SU-DHL-6 (cell line): ENCODE data around the gene PDZD8.
A peak's percentile ranks its signal among the peaks of the same experiment; 100 is the strongest.

Experiments used
- H2AFZ ChIP-seq: fragments of 200-600 bp; sonication (generic); 2 replicates; pipeline ENCODE4 v1.6.1; 2014; ENCODE audit warnings: low read depth, mild to moderate bottlenecking, moderate library complexity, mixed read lengths, antibody characterized with exemption, low read length; ENCODE audit not compliant: severe bottlenecking
- H3F3A ChIP-seq: fragments of 200-600 bp; shearing (Covaris generic); 2 replicates; pipeline ENCODE4 v1.6.0; 2016; ENCODE audit warnings: antibody characterized with exemption, mild to moderate bottlenecking; ENCODE audit not compliant: insufficient read depth
- H3K27ac ChIP-seq: fragments of 200-600 bp; sonication (generic); 2 replicates; pipeline ENCODE4 v1.5.1; 2016; ENCODE audit warnings: low read depth, mild to moderate bottlenecking, low read length, moderate library complexity, mixed read lengths
- H3K27me3 ChIP-seq: fragments of 200-600 bp; sonication (generic), shearing (Covaris generic); 2 replicates; pipeline ENCODE4 v1.6.0; 2014; ENCODE audit warnings: mild to moderate bottlenecking, low read length
- H3K36me3 ChIP-seq: fragments of 200-600 bp; sonication (generic); 2 replicates; pipeline ENCODE4 v1.6.1; 2014; ENCODE audit warnings: mild to moderate bottlenecking, low read length, mixed read lengths
- H3K4me2 ChIP-seq: fragments of 300-600, 200-600 bp; shearing (Covaris generic), sonication (generic); 2 replicates; pipeline ENCODE4 v1.6.0; 2014; ENCODE audit warnings: low read length, low read depth, mild to moderate bottlenecking; ENCODE audit not compliant: poor library complexity, severe bottlenecking
- H3K4me3 ChIP-seq: fragments of 200-600 bp; sonication (generic); 2 replicates; pipeline ENCODE4 v1.5.1; 2014; ENCODE audit warnings: antibody characterized with exemption, low read length, mild to moderate bottlenecking, mixed read lengths; ENCODE audit not compliant: insufficient read depth, poor library complexity, severe bottlenecking
- H3K79me2 ChIP-seq: fragments of 200-600 bp; sonication (generic); 2 replicates; pipeline ENCODE4 v1.6.1; 2014; ENCODE audit warnings: mild to moderate bottlenecking, low read length, moderate library complexity; ENCODE audit not compliant: insufficient read depth
- H3K9ac ChIP-seq: fragments of 200-600 bp; sonication (generic); 2 replicates; pipeline ENCODE4 v1.7.0; 2014; ENCODE audit warnings: mild to moderate bottlenecking, low read length
- H3K9me2 ChIP-seq: fragments of 200-600 bp; sonication (generic); replicated peaks from 2 replicates; pipeline ENCODE4 v1.6.1; 2014; ENCODE audit warnings: low read length; ENCODE audit not compliant: insufficient read depth
- H3K9me3 ChIP-seq: fragments of 200-600 bp; sonication (generic); 2 replicates; pipeline ENCODE4 v1.6.1; 2014; ENCODE audit warnings: low read length, mixed read lengths; ENCODE audit not compliant: insufficient read depth
- H4K20me1 ChIP-seq: fragments of 200-600 bp; sonication (generic); 2 replicates; pipeline ENCODE4 v1.6.1; 2014; ENCODE audit warnings: low read depth, mild to moderate bottlenecking, antibody characterized with exemption, low read length, moderate library complexity, mixed read lengths
- CTCF ChIP-seq: fragments of 200-600 bp; sonication (generic); IDR thresholded peaks from one replicate; pipeline ENCODE4 v1.5.1; 2017; ENCODE audit warnings: antibody characterized with exemption, mild to moderate bottlenecking, low read length, moderate library complexity; ENCODE audit not compliant: insufficient read depth, poor library complexity, severe bottlenecking
- EZH2phosphoT487 ChIP-seq: fragments of 200-600 bp; sonication (generic), shearing (Covaris generic); conservative IDR thresholded peaks from 2 replicates; pipeline ENCODE4 v1.6.1; 2018; ENCODE audit warnings: mild to moderate bottlenecking, antibody characterized with exemption, low read length, moderate library complexity, mixed read lengths

The PDZD8 gene

GRCh38 chr10:117373823-117374505 lies 1.3 kb downstream of the PDZD8 start:
- Histone ChIP-seq H3K4me3 (peak overlapping the region; percentile 70), H4K20me1 (peaks cover 29% of the 10 kb centered on the region), H2AFZ (peak overlapping the region; percentile 73), H3K9me3 (no peaks in the 10 kb centered on the region), H3K79me2 (peaks cover 60% of the 10 kb centered on the region), H3K36me3 (no peaks in the 10 kb centered on the region), H3K4me2 (peak overlapping the region; percentile 98), H3K9me2 (no peaks in the 10 kb centered on the region), H3K9ac (peak overlapping the region; percentile 78), H3F3A (no peaks in the 10 kb centered on the region), H3K27me3 (no peaks in the 10 kb centered on the region), H3K27ac (no peak overlapping the region)
- no peak for TF ChIP-seq CTCF
- no peak for TF ChIP-seq EZH2phosphoT487

GRCh38 chr10:117370205-117370604 lies 5.0 kb downstream of the PDZD8 start:
- peaks cover 49% of the 10 kb centered on the region for H4K20me1 ChIP-seq
- no peak overlapping the region for H2AFZ ChIP-seq
- H3K9ac ChIP-seq = no peak overlapping the region
- no peaks in the 10 kb centered on the region for H3K9me3 ChIP-seq
- H3K4me3 ChIP-seq = no peak overlapping the region
- H3K79me2 ChIP-seq = peaks cover 98% of the 10 kb centered on the region
- H3K27me3 ChIP-seq = no peaks in the 10 kb centered on the region
- H3K27ac ChIP-seq = no peak overlapping the region
- no peaks in the 10 kb centered on the region for H3F3A ChIP-seq
- TF ChIP-seq CTCF = no peak
- no peak for TF ChIP-seq EZH2phosphoT487
- H3K4me2 ChIP-seq = no peak overlapping the region
- no peaks in the 10 kb centered on the region for H3K36me3 ChIP-seq
- no peaks in the 10 kb centered on the region for H3K9me2 ChIP-seq

- no peaks in the 10 kb centered on the region for H3K36me3 ChIP-seq
- TF ChIP-seq EZH2phosphoT487 (no peak), CTCF (no peak)
- H3K9me2 ChIP-seq = no peaks in the 10 kb centered on the region
- no peak overlapping the region for H3K9ac ChIP-seq
- H3K9me3 ChIP-seq = no peaks in the 10 kb centered on the region
- no peak overlapping the region for H3K4me3 ChIP-seq
- no peak overlapping the region for H3K27ac ChIP-seq
- H3K27me3 ChIP-seq = no peaks in the 10 kb centered on the region
- 0 out of 2 replicates have a peak, but pooled peaks cover 3% of the 10 kb centered on the region for H3F3A ChIP-seq
- peaks cover 99% of the 10 kb centered on the region for H3K79me2 ChIP-seq
- H2AFZ ChIP-seq = no peak overlapping the region
- H4K20me1 ChIP-seq = peaks cover 62% of the 10 kb centered on the region
- no peak overlapping the region for H3K4me2 ChIP-seq
These were observed 7.5 kb downstream of the PDZD8 start for GRCh38 chr10:117367718-117368117.
